CD1c-positive myeloid dendritic cell (primary cell): Measurements from ENCODE around the gene CNKSR1.

Source experiments
- DNase-seq: peaks from one replicate; pipeline ENCODE4 v3.0.0-alpha.2; 2016; ENCODE audit errors: extremely low spot score

CNKSR1 gene

GRCh38 chr1:26160527-26161414 is 16.5 kb upstream of the CNKSR1 start:
- DNase-seq: no peak

- DNase-seq: peak; percentile 66
Observed at GRCh38 chr1:26161415-26162219, 15.7 kb upstream of the CNKSR1 start.

- DNase-seq: no peak
Observed at GRCh38 chr1:26162220-26162709, 15.0 kb upstream of the CNKSR1 start.

DNA sequence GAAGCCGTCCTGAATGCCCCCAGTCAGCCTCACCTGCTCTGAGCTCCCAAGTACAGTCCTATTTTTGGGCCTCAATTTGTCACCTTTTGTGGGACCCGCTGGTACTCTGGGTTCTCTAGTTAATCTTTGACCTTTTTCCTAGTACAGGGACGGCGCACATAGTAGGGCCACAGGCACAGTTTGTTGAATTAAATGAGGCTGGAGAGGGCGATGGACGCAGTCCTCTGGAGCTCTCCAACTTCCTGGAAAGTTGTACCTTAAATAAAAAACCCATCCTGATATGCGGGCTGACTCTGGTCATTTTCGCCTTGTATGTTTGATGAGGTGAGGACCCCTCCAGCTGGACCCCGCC is 13.6 kb upstream of the CNKSR1 start:
- DNase-seq: no peak

- peak; percentile 52 for DNase-seq
Observed at GRCh38 chr1:26164036-26164860, 13.0 kb upstream of the CNKSR1 start.

DNA sequence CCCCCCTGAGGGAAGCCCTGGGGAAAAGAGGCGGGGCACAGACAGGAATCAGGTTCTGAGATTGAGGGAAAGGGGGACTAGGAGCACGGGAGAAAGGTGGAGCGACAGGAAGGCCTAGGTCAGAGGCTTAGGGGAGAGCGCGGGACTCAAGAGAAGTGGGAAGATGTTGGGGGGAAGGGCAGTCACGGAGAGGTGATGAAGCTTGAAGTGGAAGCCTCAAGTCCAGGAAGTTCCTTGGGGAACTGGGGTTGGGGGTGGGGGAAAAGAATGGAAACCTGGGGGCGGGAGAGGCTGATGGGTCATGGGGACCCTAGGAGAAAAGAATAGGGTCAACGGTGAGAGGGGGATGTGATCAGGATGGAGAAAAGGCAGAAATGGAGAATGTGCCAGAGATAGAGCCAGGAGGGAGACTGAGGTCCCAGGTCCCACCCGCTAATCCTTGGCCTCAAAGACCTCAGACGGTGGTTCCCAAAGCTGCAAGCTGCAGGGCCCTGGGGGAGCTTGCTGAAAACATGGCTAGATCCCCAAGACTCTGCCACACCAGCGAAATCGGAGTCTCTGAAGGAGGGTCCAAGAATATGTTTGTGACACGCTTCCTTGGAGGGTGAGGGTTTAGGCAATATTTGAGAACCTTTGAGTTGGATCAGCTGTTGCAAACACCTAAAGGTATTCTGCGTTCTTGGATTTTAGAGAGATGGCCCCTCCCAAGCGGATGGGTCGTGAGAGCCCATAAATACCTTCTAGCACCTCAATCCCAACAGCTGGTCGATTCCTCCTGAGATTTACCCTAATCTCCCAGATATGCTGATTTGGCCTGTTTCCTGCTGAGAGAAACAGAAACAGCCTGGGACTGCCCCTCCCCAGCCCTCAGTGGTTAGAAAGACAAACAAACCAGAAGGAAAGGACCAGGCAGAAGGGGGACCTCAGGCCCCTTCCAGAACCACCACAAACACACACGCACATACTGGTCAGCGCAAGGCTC is 12.1 kb upstream of the CNKSR1 start:
- no peak for DNase-seq

GRCh38 chr1:26166719-26167281 is 10.5 kb upstream of the CNKSR1 start:
- no peak for DNase-seq

GRCh38 chr1:26168410-26169197 is 8.7 kb upstream of the CNKSR1 start, which contains the start of gene C1orf232:
C1orf232 (minus strand) TSS chr1:26168963; CDS start chr1:26168499, 464 bp downstream.
- DNase-seq: no peak

- no peak for DNase-seq
Observed at GRCh38 chr1:26169198-26169554, 8.1 kb upstream of the CNKSR1 start.

DNA sequence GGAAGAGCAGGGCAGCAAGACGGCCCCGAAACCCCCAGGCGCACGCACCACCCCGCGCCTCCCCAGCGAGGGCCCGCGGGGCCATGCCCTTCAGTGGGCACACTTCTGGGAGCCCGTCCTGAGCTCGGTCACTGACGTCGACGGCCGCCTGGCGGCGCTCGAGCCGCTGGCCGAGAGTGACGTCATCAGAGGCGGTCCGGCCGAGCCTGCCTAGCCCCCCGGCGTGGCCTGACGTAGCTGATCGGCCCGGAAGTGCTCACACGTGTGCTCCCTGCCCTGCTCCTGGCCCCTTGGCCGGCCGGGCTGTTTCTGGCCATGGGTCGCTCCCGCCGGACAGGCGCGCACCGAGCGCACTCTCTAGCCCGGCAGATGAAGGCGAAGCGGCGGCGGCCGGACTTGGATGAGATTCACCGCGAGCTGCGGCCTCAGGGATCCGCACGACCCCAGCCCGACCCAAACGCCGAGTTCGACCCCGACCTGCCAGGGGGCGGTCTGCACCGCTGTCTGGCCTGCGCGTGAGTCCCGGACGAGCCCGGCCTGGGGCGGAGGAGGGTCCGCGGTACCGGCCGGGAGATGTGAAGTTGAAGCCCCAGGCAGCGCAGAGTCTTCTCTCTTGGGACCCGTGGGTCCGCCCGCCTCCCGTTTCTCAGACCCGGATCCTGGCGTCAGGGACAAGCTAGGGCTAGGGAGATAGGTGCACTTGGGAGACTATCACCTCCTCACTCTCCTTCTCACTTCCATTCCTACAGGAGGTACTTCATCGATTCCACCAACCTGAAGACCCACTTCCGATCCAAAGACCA is 7.4 kb upstream of the CNKSR1 start, which contains the start of gene ZNF593:
ZNF593 (plus strand) TSS at position 240 of the 803 bp plus-strand sequence; CDS start at position 316, 76 bp downstream.
- peak; percentile 96 for DNase-seq

GRCh38 chr1:26170472-26170821 is 6.8 kb upstream of the CNKSR1 start:
- DNase-seq: no peak

GRCh38 chr1:26171084-26172072 is 5.9 kb upstream of the CNKSR1 start, which contains the start of gene ZNF593OS:
ZNF593OS (minus strand) TSS chr1:26171832; CDS start chr1:26171661, 171 bp downstream.
- DNase-seq: no peak

- DNase-seq: no peak
Observed at GRCh38 chr1:26175346-26175745, 1.9 kb upstream of the CNKSR1 start.

GRCh38 chr1:26180010-26180506 is 2.8 kb downstream of the CNKSR1 start:
- no peak for DNase-seq

- no peak for DNase-seq
Observed at GRCh38 chr1:26181586-26182382, 4.5 kb downstream of the CNKSR1 start.

DNA sequence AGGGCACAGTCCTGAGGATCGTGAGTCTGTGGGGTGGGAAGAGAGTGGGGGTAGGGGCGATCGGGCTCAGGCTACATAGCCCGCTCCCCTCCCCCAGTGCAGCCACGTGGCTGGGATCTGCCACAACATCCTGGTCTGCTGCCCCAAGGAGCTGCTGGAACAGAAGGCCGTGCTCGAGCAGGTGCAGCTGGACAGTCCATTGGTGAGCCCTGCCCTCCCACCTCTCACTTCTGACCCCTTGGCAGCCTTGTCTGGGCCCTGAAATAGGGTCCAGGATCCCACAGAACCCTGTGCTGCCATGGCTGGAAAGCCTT is 5.0 kb downstream of the CNKSR1 start:
- DNase-seq: no peak
